ENCODE measurements around the gene AP3D1.

DNA sequence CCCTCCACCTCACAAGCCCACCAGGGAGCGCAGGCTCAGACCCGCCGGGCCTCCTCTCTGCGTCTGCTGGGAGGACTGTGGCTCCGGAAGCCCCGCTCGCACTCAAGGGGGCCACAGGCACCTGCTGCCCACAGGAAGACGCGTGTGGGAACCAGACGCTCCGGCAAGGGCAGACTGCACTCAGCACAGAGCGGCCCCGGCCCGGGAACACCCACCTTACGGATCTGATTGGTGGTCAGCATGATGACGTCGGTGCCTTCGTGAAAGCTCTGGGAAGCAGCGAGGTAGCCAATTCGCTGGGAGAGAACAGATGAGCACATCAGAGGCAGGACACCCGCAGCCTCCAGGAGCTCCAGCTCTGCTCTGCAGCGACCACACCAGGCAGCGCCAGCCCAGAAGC, 14.6 kb downstream of the AP3D1 start:
- TF ChIP-seq, protein P1, sequence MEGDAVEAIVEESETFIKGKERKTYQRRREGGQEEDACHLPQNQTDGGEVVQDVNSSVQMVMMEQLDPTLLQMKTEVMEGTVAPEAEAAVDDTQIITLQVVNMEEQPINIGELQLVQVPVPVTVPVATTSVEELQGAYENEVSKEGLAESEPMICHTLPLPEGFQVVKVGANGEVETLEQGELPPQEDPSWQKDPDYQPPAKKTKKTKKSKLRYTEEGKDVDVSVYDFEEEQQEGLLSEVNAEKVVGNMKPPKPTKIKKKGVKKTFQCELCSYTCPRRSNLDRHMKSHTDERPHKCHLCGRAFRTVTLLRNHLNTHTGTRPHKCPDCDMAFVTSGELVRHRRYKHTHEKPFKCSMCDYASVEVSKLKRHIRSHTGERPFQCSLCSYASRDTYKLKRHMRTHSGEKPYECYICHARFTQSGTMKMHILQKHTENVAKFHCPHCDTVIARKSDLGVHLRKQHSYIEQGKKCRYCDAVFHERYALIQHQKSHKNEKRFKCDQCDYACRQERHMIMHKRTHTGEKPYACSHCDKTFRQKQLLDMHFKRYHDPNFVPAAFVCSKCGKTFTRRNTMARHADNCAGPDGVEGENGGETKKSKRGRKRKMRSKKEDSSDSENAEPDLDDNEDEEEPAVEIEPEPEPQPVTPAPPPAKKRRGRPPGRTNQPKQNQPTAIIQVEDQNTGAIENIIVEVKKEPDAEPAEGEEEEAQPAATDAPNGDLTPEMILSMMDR (IDR thresholded peaks at IDR 0.05; ENCODE audit: insufficient read depth, low read depth, low read length) = no peak
- TF ChIP-seq EZH2 (IDR thresholded peaks at IDR 0.05; ENCODE audit: insufficient read depth, low read length) = no peak

Data from astrocyte (in vitro differentiated cells and primary cell).